GM08714 (cell line): ENCODE data around the gene EFCAB5.
"Not testable (repeated sequence)": the region's sequence is repeated elsewhere in the genome, so short reads cannot be mapped to it uniquely, and the experiment has no call there.

Experiments used
- H3K4me3 ChIP-seq: fragments of 200-500 bp; sonication (Bioruptor generic); 2 replicates; pipeline ENCODE4 v1.5.1; 2014; ENCODE audit warnings: mild to moderate bottlenecking, low read length, inconsistent platforms
- ZNF274 ChIP-seq: IDR thresholded peaks from 2 replicates; pipeline ENCODE4 v1.6.1; 2012; ENCODE audit warnings: mild to moderate bottlenecking, low read depth, low read length

The EFCAB5 gene

GRCh38 chr17:30091121-30091670, 149.8 kb downstream of the EFCAB5 start:
- TF ChIP-seq ZNF274 = no peak
- no peak overlapping the region for H3K4me3 ChIP-seq

DNA sequence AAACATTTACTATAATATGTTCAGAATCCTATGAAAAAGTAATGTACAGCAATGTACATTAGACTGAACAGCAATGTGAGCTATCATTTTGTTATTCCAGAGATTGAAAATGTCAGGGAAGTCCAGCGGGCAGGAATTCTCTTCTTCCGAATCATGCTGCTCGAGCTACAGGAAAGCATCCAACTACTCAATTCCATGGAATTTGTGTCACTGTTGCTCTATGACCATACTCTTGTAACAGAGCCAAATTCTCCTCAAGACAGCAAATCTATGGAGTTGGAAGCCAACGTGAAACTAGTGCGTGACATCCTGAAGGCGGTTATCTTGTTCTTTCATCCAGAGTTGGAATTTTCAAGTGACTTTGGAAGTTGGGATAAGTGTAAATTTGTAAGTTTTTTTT, 150.3 kb downstream of the EFCAB5 start:
- TF ChIP-seq ZNF274 = no peak
- H3K4me3 ChIP-seq = no peak overlapping the region

DNA sequence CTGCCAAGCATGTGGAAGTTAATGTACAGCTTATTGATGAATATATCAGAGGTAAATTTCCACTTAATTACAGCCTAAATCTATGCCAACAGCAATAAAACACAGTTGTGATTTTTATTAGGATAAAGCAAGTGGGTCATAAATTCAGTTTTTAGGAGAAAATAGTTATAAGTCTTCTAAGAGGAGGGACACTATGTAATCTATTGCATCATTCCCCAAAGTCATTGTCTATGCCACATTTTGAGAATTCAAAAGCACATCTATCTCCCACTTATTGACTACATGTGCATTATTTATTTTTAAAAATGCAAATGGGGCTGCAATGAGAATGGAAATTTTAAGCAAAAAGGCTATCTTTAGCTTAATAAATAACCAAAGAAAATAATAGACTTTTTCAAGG, 151.5 kb downstream of the EFCAB5 start:
- TF ChIP-seq ZNF274 = no peak
- H3K4me3 ChIP-seq = no peak overlapping the region

DNA sequence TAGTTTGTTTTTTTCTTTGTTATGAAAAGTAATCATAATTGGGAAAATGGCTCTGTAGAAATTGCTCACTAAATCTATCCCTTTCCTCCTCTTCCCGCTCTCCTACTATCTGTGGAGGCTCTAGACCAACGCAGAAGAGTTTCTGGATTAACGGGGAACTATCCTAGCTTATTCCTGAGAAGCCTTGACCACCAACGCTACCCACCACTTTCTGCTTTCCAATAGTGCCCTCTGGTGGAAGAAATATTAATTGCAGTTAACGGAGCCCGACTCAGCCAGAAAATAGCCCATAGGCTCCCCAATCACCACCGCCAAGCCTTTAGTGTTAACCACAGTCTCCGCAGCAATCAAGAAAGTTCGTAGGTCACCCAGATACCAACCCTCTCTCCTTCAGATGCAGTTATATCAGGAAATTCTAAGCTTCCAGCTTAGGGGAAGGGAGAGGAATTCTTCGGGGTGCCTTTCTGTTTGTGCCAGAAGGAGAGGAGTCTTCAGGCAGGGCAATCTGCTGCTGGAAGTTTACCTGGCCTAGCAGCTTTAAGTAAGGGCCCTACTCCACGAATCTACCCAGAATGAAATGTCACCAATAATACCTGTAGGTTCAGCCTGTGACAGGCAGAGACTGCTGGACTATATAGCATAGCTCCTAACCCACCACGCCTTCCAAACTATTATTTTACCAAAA, 152.2 kb downstream of the EFCAB5 start:
- no peak overlapping the region for H3K4me3 ChIP-seq
- no peak for TF ChIP-seq ZNF274

DNA sequence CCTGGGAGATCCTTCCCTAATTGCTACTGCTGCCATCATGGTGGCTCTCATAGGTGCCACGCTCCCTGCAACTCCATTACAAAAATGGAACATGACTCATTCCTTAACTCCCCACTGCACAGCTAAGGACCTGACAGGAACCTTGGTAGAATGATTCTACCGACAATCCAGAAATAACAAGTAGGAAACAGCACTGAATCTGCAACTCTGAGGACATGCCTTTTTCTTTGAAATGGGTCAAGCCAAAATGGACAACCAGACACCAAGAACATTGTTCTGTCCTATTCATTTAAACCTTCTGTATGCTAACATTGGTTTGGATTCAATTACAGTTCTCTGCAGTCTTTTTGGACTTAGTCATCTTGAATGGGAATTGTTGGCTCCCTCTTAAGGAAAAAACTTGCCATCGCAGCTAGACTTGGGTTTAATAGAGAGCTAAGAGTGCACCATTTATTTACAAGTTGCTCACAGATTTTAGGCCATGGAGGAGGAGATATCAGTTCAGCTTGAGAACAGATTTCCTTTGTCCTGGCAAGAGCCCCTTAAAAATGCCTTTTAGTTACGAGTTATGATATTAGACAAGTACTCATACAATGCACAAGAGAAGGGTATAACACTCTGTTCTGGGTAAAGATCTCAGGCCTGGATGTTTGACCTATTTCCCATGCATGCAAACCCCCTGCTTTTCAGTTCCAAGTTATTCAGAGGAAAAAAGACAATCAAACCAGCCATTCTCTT, 154.2 kb downstream of the EFCAB5 start:
- no peak overlapping the region for H3K4me3 ChIP-seq
- no peak for TF ChIP-seq ZNF274

DNA sequence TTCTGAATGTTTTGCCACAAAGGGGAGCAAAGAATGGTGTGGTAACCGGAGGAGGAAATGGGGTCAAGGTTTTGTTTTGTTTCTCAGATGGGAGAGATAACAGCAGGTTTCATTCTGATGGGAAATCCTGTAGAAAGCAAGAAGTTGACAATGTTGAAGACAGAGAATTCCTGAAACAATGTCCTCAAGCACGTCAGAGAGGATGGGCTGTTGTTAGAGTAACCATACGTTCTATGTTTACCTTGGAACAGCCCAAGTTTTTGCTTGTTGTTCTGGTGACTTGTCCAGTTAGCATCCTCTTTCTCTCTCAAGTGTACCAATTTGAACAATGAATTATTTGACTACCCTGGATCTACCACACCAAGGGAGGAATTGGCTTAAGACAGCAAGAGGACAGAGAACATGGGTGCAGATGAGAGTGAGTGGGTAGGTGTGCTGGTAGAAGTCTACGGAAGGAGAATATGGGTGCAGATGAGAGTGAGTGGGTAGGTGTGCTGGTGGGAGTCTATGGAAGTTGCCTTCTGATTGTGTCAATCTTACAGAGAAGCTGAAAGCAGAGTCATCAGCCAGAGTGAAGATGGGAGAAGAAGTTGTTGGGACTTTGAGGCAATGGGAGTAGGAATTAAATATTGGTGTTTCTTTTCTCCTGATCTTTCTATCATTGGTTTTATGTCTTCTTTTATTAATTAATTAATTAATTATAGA, 160.4 kb downstream of the EFCAB5 start:
- H3K4me3 ChIP-seq = no peak overlapping the region
- no peak for TF ChIP-seq ZNF274

GRCh38 chr17:30103921-30104320, 162.5 kb downstream of the EFCAB5 start:
- TF ChIP-seq ZNF274 = no peak
- H3K4me3 ChIP-seq = no peak overlapping the region

DNA sequence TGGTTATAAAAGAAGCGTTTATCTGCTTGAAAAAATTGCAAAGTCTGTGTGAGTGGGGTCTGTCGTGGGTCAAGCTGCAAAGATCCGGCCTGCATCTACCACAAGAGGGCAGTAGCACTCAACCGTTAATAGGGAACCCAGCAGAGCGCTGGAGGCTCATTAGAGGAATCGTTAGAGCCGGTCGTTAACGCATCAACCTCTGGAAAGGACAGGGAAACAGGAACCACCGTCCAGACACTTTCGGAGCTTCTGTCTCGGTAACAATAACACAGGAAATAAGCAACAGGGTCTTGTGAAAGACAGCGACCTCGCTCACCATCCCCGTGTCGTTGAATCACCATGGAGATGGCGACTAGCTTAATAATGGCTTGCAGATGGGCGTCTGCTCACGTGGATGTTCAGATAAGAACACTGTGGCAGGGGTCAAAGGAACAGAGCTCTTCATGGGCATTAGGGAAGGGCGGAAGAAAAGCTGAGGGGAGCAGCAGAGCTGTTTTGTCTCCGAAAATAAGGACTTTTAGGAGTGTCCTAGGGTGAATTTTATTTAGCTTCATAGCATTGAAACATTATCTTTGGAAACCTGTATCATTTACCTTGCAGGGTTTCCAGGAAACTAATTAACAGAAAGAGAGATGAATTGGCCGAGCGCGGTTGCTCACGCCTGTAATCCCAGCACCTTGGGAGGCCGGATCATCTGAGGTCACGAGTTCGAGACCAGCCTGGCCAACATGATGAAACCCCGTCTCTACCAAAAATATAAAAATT, 163.3 kb downstream of the EFCAB5 start:
- no peak for TF ChIP-seq ZNF274
- H3K4me3 ChIP-seq = peak overlapping the region; percentile 50; the same call in 1 of the 2 replicates

DNA sequence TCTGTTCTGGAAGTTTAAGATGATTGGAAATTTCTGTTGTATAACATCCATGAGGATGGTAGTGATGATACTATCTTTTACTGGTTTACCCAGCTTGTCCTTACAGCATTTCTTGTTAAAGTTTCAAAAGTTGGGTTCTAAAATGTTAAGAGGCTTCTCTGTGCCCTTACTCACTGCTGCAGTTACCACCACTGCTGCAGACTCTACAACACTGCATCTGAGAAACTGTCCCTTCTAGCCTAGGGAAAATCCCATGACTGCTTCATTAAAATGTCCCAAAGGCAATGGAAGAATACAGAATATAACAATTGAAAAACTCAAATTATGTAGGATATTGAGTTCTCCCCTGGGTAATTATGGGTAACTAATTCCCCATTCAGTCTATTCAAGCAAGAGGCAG, 171.4 kb downstream of the EFCAB5 start:
- no peak overlapping the region for H3K4me3 ChIP-seq
- no peak for TF ChIP-seq ZNF274

DNA sequence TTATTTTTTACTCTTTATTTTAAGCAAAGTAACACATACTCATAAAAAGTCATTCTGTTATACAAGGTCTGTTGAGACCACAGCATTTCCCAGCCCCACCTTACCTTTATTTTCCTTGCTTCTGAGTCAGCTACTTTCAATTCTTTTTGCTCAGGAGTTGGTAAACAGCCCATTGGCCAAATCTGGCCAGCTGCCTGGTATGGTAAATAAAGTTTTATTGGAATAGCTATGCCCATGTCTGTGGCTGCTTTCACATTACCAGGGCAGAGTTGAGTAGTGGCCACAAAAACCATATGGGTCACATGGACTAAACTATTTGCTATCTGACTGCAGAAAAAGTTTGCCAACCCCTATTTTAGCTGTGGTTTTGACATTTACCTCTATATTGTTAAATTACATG, 171.8 kb downstream of the EFCAB5 start:
- H3K4me3 ChIP-seq = no peak overlapping the region
- no peak for TF ChIP-seq ZNF274

- peak overlapping the region; percentile 88 for H3K4me3 ChIP-seq
- TF ChIP-seq ZNF274 = no peak
Measured at GRCh38 chr17:30116345-30116660, 174.9 kb downstream of the EFCAB5 start.

DNA sequence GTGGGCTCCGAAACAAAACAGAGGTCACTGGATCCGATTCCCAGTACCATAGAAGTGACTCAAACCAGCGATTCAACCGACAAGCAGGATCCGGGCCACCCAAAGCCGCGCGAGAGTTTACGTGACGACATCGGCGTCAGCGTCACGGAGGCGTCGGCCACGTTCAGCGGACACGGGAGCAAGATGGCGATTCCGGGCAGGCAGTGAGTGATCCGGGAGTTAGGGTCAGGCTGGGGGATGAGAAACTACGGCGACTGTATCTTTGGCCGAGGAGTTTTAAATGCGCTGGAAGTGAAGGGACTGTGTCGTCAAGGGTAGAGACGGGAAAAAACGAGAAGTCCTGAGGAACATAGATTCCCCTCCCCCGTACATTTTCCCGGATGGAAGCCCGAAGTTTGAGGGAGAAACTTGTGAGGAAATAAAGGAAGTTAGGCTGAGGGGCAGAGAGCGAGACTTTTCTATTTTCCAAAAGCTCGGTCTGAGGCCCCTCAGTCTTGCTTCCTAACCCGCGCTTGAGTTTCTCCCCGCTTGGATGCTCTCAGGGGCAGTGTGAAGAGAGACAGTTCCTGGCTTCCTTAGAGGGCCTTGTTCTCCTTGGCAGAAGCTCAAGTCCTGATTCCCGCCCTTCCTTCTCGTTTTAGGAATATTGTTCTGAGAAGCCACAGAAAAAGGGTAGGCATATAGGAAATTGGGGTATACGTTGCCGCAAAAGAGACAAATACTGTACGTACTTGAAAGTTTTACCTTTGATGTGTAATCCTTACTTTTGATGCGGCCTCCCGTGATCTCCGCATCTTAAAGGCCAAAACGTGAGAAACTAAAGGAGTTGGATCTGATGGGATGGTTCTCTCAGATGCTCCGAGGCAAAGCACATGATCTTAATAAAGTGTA, 175.5 kb downstream of the EFCAB5 start, which contains the start of gene NSRP1:
TSS of gene NSRP1 (plus strand) at position 156 of the 891 bp plus-strand sequence. CDS start at position 184, 28 bp downstream.
- no peak for TF ChIP-seq ZNF274
- peak within 1 kb of the TSS; percentile 88 for H3K4me3 ChIP-seq

GRCh38 chr17:30117675-30118081, 176.2 kb downstream of the EFCAB5 start:
- TF ChIP-seq ZNF274 = no peak

GRCh38 chr17:30118635-30119034, 177.2 kb downstream of the EFCAB5 start:
- H3K4me3 ChIP-seq = not testable (repeated sequence)

More at GRCh38 chr17:30117675-30118081, 176.2 kb downstream of the EFCAB5 start:
- H3K4me3 ChIP-seq = peak overlapping the region; percentile 88
